C4-2B (cell line): ENCODE measurements around the gene LNP1.

Source experiments
- ZFX ChIP-seq: fragments of 450-650 bp; IDR thresholded peaks from 2 replicates; pipeline ENCODE4 v1.6.1; 2017
- TF ChIP-seq, protein P1 (sequence below): fragments of 450-650 bp; conservative IDR thresholded peaks from 2 replicates; pipeline ENCODE4 v1.5.1; 2017; ENCODE audit warnings: mild to moderate bottlenecking

DNA sequence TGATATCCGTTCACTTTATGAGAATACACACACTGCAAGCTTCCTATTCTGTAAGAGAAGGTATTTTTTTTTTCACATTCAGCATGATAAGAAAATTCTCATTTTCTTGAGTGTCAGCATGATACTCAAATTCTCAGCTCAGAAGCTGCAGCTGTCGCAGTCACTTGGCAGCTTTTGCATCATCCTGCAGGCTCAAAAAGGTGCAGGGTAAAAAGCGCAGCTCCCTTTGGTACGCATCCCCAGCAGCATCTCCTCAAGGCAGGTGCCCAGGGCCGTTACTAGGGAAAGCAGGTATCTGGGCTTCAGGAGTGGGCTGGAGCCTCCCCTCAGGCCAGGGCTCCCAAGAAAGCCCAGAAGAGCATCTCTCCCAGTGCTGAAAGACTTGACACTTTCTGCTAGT is 22.3 kb downstream of the LNP1 start:
- TF ChIP-seq, protein P1, sequence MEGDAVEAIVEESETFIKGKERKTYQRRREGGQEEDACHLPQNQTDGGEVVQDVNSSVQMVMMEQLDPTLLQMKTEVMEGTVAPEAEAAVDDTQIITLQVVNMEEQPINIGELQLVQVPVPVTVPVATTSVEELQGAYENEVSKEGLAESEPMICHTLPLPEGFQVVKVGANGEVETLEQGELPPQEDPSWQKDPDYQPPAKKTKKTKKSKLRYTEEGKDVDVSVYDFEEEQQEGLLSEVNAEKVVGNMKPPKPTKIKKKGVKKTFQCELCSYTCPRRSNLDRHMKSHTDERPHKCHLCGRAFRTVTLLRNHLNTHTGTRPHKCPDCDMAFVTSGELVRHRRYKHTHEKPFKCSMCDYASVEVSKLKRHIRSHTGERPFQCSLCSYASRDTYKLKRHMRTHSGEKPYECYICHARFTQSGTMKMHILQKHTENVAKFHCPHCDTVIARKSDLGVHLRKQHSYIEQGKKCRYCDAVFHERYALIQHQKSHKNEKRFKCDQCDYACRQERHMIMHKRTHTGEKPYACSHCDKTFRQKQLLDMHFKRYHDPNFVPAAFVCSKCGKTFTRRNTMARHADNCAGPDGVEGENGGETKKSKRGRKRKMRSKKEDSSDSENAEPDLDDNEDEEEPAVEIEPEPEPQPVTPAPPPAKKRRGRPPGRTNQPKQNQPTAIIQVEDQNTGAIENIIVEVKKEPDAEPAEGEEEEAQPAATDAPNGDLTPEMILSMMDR = no peak
- no peak for TF ChIP-seq ZFX
